ENCODE measurements around the gene ATP10D. TPM values are rescaled to one million over a fixed set of nuclear protein-coding genes. Genes with fewer than 3 reads are reported as not detected.

Gene ATP10D
- total RNA-seq, 6 donors from 2014 or later = 13.7 to 27.6 (median 22.1) TPM

DNA sequence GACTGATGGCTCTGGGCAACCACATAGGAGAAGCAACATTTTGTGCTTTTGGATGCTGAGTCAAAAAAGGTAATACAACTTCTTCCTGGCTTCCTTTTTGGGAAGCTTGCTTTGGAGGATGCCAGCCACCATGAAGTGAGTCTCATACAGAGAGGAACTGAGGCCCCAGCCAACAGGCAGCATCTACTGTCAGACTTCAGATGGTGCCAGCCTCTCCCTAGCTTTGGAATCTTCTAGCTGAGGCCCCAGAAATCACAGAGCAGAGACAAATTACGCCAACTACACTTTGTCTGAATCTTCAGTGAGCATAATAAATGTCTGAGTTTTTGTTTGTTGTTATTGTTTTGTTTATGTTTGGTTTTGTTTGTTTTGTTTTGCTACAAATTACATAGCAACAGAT is 136.1 kb downstream of the ATP10D start:
- WGBS, 2 donors = 81 to 97% methylated on average over 1 of the region's 1 CpG
- Histone ChIP-seq H3K36me3 (no peaks in the 10 kb centered on the region), H3K9me3 (no peaks in the 10 kb centered on the region), H3K4me3 (no peak overlapping the region), H3K27ac (no peak overlapping the region), H3K27me3 (no peaks in the 10 kb centered on the region), H3K4me1 (no peaks in the 10 kb centered on the region)
- TF ChIP-seq EP300 (IDR thresholded peaks at IDR 0.05) = no peak
- TF ChIP-seq, protein P1, sequence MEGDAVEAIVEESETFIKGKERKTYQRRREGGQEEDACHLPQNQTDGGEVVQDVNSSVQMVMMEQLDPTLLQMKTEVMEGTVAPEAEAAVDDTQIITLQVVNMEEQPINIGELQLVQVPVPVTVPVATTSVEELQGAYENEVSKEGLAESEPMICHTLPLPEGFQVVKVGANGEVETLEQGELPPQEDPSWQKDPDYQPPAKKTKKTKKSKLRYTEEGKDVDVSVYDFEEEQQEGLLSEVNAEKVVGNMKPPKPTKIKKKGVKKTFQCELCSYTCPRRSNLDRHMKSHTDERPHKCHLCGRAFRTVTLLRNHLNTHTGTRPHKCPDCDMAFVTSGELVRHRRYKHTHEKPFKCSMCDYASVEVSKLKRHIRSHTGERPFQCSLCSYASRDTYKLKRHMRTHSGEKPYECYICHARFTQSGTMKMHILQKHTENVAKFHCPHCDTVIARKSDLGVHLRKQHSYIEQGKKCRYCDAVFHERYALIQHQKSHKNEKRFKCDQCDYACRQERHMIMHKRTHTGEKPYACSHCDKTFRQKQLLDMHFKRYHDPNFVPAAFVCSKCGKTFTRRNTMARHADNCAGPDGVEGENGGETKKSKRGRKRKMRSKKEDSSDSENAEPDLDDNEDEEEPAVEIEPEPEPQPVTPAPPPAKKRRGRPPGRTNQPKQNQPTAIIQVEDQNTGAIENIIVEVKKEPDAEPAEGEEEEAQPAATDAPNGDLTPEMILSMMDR (IDR thresholded peaks at IDR 0.05) = no peak
- TF ChIP-seq POLR2AphosphoS5 (IDR thresholded peaks at IDR 0.05) = no peak
- TF ChIP-seq POLR2A (IDR thresholded peaks at IDR 0.05) = no peak
- DNase-seq = no peak
- no peak for ATAC-seq (ENCODE audit: low FRiP score in 2 of 2)

DNA sequence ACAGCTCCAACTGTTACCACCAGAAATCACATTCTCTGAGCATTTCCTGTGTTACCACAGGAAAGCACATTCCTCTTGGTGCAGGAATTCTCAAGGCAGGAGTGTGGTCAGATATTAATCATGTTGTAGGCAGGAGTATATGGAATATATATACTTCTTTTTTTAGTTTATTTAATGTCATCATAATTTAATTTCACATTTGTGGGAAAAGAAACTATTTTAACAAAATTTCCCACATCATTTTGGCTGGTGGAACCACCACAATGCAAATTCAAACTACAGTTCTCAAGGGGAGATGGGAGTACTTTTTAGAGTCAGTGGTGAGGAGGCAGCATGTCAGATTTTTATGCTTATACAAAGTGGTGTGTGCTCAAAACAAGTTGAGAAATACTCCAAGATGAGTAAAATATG is 139.0 kb downstream of the ATP10D start:
- Histone ChIP-seq H3K27me3 (no peaks in the 10 kb centered on the region), H3K9me3 (no peaks in the 10 kb centered on the region), H3K4me3 (no peak overlapping the region), H3K4me1 (no peaks in the 10 kb centered on the region), H3K36me3 (no peaks in the 10 kb centered on the region), H3K27ac (no peak overlapping the region)
- ATAC-seq (ENCODE audit: low FRiP score in 2 of 2) (no peak), DNase-seq (no peak)
- TF ChIP-seq POLR2A (IDR thresholded peaks at IDR 0.05) (no peak), POLR2AphosphoS5 (IDR thresholded peaks at IDR 0.05) (no peak), EP300 (IDR thresholded peaks at IDR 0.05) (no peak)
- TF ChIP-seq, protein P1 (IDR thresholded peaks at IDR 0.05) = no peak

DNA sequence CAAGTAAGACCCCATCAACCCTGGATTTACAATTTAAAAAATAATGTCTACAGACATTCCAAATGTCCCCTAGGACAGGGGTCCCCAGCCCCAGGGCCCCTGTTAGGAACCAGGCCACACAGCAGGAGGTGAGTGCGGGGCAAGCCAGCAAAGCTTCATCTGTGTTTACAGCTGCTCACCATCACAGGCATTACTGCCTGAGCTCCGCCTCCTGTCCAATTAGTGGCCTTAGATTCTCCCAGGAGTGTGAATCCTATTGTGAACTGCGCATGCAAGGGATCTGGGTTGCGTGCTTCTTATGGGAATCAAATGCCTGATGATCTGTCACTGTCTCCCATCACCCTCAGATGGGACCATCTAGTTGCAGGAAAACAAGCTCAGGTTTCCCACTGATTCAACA is 146.1 kb downstream of the ATP10D start:
- DNase-seq = no peak
- ATAC-seq (ENCODE audit: low FRiP score in 2 of 2) = no peak
- 92 to 97% methylated on average over 4 of the region's 4 CpGs for WGBS, 2 donors
- no peak overlapping the region for H3K4me3 ChIP-seq
- H3K9me3 ChIP-seq = no peaks in the 10 kb centered on the region
- no peaks in the 10 kb centered on the region for H3K4me1 ChIP-seq
- no peak overlapping the region for H3K27ac ChIP-seq
- no peaks in the 10 kb centered on the region for H3K27me3 ChIP-seq
- no peaks in the 10 kb centered on the region for H3K36me3 ChIP-seq
- TF ChIP-seq POLR2AphosphoS5 (IDR thresholded peaks at IDR 0.05) (no peak), POLR2A (IDR thresholded peaks at IDR 0.05) (no peak), EP300 (IDR thresholded peaks at IDR 0.05) (no peak)
- TF ChIP-seq, protein P1 (IDR thresholded peaks at IDR 0.05) = no peak

DNA sequence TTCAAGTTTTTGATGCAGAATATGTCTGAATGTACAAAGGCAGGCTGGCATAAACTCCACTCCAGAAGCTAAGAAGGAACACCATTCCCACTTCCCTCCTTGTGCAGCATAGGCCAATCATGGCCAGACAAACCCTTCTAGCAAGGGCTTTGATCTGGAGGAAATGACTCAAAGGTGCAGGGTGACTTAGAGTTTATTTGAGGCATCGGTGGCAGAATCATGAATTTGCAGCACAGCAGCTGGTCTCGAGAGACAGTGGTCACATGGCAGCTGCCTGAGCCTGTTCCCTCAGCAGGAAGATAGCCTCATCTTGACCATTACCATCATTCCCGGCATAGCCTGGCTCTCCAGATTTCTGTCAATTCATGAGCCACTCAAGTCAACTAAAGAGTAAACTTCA is 154.5 kb downstream of the ATP10D start:
- no peaks in the 10 kb centered on the region for H3K36me3 ChIP-seq
- H3K4me3 ChIP-seq = no peak overlapping the region
- H3K4me1 ChIP-seq = no peaks in the 10 kb centered on the region
- ATAC-seq (ENCODE audit: low FRiP score in 2 of 2) (no peak), DNase-seq (no peak)
- H3K27me3 ChIP-seq = no peaks in the 10 kb centered on the region
- WGBS, 2 donors = 39 to 49% methylated on average over 3 of the region's 3 CpGs
- TF ChIP-seq, protein P1 (IDR thresholded peaks at IDR 0.05) = no peak
- TF ChIP-seq POLR2AphosphoS5 (IDR thresholded peaks at IDR 0.05) (no peak), POLR2A (IDR thresholded peaks at IDR 0.05) (no peak), EP300 (IDR thresholded peaks at IDR 0.05) (no peak)
- H3K9me3 ChIP-seq = peaks cover 0 to 5% (median 0%) of the 10 kb centered on the region in 4 donors
- H3K27ac ChIP-seq = no peak overlapping the region

GRCh38 chr4:47640911-47641310 is 155.8 kb downstream of the ATP10D start:
- Histone ChIP-seq H3K27ac (no peak overlapping the region), H3K4me1 (no peaks in the 10 kb centered on the region), H3K9me3 (peaks cover 0 to 5% (median 0%) of the 10 kb centered on the region in 4 donors), H3K4me3 (no peak overlapping the region), H3K36me3 (no peaks in the 10 kb centered on the region), H3K27me3 (no peaks in the 10 kb centered on the region)
- no peak for DNase-seq
- TF ChIP-seq POLR2AphosphoS5 (IDR thresholded peaks at IDR 0.05) (no peak), EP300 (IDR thresholded peaks at IDR 0.05) (no peak), POLR2A (IDR thresholded peaks at IDR 0.05) (no peak)
- TF ChIP-seq, protein P1 (IDR thresholded peaks at IDR 0.05) = no peak
- no peak for ATAC-seq (ENCODE audit: low FRiP score in 2 of 2)

Data from upper lobe of left lung (tissue), 6 donors.